GM18861 (cell line): ENCODE results near the gene DEK.
"Not testable (repeated sequence)": the region's sequence is repeated elsewhere in the genome, so short reads cannot be mapped to it uniquely, and the experiment has no call there.

Source experiments
- ATAC-seq: cut with Tn5 transposase; IDR thresholded peaks from one replicate; pipeline ENCODE4 v1.9.1; 2021; ENCODE audit not compliant: unreplicated experiment

DEK gene

GRCh38 chr6:18207949-18208348 lies 56.4 kb downstream of the DEK start:
- ATAC-seq: no peak

GRCh38 chr6:18207438-18207837 lies 56.9 kb downstream of the DEK start:
- ATAC-seq: no peak

DNA sequence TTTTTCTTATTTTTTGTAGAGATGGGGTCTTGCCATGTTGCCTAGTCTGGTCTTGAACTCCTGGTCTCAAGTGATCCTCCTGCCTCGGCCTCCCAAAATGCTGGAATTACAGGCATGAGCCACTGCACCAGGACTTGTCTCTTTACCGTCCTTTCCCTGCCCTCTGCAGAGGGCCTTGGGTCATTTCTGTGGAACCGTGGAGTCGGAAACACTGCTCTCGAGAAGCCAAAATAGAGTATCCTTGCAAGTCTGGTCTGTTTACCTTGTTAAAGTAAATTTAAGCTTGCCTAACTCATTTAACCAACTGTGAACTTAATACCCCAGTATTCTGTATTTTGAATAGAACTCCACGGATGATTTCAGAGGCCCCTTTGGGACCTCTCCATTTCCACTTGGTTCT lies 57.7 kb downstream of the DEK start:
- no peak for ATAC-seq

DNA sequence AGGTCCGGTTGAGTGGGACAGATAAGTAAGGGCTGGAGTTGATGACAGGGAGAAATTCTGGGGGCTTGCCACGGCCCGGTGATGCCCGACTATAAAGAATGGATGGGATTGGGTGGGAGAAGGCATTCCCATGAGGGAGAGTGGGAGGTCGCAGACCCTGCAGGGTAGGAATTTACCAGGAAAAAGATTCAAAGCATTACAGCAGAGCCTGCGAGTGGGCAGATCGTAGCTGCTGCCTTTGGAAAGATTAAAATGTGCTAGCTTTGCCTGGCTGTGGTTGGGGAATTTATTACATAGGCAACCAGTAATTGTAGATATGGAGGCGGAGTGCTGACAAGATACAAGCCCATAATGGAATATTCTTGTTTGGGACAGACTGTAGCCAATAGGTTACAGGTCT lies 59.6 kb downstream of the DEK start:
- ATAC-seq: no peak

GRCh38 chr6:18203786-18204185 lies 60.5 kb downstream of the DEK start:
- ATAC-seq: no peak

DNA sequence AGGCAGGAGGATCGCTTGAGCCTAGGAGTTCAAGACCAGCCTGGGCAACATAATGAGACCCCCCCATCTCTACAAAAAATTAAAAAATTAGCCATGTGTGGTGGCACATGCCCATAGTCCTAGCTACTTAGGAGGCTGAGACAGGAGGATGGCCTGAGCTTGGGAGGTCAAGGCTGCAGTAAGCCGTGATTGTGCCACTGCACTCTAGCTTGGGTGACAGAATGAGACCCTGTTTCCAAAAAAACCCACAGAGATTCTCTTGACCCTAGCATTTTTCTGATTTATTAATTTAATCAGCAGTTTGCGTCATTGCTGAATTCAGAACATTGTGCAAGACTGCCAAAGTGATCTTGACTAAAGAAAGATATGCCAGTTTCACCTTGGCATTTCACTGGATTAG lies 72.3 kb downstream of the DEK start:
- no peak for ATAC-seq

DNA sequence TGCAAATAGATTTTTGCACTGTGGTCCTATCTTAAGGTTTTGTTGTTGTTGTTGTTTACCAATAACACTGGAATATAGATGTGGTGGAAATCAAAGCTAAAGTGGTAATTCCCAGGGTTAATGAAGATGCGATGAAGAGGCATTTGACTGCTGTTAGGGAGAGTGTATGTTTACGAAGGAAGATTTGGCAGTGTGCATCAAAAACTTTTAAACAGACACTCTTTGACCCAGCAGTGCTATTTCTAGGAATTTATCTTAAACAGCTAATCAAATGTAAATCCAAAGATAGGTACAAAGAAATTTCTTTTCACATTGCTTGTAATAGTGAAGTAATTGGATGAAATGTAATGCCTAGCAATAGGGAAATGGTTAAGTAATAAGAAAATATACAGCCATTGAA lies 75.1 kb downstream of the DEK start:
- no peak for ATAC-seq

DNA sequence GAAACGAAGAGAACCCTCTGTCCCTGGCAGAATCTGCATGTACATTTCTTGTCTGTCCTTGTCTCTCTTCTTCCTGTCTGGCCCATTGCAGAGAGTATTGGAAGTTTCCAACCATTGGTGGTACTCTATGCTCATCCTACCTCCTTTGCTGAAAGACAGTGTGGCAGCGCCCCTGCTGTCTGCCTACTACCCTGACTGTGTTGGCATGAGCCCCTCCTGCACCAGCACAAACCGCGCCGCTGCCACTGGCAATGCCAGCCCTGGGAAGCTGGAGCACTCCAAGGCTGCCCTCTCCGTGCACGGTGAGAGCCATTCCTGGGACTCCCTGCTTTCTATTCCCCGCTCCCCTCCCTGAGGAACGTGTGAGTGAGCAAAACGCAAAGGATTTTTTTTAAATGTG lies 76.6 kb downstream of the DEK start:
- no peak for ATAC-seq

DNA sequence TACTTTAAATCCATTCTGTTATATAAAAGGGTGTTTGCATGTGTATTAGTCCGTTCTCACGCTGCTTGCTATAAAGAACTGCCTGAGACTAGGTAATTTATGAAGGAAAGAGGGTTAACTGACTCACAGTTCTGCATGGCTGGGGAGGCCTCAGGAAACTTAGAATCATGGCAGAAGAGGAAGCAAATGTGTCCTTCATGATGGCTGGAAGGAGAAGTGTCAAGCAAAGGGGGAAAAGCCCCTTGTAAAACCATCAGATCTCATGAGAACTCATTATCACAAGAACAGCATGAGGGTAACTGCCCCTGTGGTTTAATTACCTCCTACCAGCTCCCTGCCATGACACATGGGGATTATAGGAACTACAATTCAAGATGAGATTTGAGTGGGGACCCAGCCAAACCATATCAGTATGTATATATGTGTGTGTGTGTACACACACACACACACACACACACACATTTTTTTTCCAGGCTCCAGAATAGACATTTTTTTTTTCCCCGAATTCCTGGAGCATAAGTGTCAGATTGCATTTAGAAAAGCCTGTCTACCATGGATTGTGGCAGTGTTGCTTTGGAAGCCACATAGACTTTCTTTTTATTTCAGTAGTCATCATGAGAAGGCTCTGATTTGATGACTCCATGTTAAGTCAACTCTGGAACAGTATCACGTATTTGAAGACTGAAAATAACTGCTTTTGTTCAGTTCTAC lies 77.6 kb downstream of the DEK start:
- ATAC-seq: no peak

DNA sequence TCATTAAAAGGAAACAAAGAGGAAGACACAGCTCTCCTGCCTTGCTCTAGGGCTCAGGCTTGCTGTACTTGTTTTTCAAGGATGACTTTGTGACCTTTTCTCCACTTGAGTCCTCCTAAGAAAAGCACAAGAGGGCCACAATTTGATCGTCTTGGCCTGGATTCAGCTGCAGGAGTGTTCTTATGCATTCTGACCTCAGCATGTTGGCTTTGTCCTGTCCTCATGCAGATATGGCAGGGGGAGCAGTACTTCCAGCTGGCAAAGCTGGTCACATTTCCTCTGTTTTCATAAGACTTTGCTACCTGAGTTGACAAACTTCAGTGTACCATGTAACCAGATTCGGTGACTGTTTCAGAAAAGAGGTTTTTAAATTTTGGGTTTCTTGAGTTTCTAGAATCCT lies 78.3 kb downstream of the DEK start:
- no peak for ATAC-seq

DNA sequence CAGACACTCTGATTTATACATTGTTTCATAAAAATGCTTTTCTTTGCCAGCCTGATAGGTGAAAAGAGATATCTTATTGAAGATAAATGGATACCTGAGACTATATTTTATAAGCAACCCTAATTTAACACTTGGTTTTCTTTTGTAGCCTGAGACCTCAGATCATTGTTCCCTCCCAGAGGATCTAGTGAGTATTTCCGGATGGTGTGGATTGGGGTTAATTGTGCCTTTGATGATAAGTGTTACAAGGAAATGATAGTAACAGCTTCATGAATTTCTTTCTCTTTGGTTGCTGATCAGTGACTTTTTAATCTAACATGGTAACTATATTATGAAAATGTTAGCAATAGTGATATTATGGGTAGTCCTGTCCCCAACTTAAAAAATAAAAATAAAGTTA lies 78.7 kb downstream of the DEK start:
- ATAC-seq: no peak

DNA sequence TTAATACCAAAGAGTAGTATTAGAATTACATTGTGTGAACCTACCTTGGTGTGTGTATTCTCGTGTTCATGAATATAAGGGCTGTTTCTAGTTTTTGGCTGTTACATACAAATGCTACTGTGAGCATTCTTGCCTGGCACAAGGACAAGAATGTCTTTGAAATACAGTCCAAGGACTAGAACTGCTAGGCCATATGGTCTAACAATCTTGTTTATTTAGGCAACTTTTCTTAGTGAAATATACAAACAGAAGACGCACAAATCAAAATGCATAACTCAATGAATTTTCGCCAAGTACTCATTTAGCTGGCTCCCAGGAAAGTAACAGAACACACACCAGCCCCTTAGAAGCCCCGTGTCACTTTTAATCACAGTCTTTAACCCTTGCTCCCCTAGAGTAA lies 80.6 kb downstream of the DEK start:
- no peak for ATAC-seq

GRCh38 chr6:18182568-18182967 lies 81.8 kb downstream of the DEK start:
- no peak for ATAC-seq

GRCh38 chr6:18179770-18180356 lies 84.5 kb downstream of the DEK start:
- no peak for ATAC-seq

DNA sequence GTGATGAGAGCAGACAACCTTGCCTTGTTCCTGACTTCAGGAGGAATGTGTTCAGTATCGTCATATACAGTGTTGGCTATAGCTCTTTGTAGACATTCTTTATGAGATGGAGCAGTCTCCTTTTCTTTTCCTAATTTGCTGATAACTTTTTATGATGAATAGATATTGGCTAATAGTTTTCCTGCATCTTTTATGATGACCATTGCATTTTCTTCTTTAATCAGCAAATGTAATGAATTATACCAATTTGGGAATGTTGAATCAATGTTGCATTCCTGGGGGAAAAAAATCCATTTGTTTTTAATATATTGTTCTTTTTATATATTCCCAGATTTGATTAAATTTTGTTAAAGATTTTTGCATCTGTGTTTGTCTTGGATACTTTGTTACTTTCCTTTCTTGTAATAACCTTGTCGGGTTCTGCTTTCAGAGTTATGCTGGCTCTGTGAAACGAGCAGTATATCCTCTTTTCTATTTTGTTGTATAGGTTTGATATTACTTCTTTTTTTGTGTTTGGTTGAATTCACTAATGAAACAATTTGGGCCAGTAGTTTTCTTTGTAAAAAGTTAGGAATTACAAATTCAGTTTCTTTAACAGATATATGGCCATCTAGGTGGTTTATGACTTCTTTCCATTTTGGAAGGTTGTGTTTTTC lies 85.2 kb downstream of the DEK start:
- no peak for ATAC-seq

DNA sequence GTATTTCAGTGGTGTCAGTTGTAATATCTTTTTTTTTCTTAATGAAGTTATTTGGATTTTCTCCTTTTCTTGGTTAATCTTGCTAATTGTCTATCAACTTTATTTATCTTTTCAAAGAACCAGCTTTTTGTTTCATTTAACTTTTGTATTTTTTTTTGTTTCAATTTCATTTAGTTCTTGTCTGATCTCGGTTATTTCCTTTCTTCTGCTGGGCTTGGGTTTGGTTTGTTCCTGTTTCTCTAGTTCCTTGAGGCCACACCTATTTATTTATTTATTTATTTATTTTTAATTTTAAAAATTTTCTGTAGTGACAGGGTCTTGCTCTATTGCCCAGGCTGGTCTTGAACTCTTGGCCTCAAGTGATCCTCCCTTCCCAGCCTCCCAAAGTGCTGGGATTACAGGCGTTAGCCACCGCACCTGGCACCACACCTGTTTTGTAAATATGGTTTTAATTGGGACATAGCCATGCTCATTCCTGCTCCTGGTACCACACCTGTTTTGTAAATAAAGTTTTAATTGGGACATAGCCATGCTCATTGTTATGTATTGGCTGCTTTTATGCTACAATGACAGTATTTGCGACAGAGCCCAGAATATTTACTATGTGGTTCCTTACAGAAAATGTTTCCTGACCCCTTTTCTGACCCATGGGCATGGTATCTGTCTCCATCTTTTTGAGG lies 86.9 kb downstream of the DEK start:
- no peak for ATAC-seq

GRCh38 chr6:18176198-18176597 lies 88.1 kb downstream of the DEK start:
- not testable (repeated sequence) for ATAC-seq
